ENCODE results near the gene POLD2.
"Not testable (repeated sequence)": the region's sequence is repeated elsewhere in the genome, so short reads cannot be mapped to it uniquely, and the experiment has no call there.

Gene POLD2

GRCh38 chr7:44123190-44124003 lies at the start of gene POLD2:
Gene POLD2 (minus strand): TSS chr7:44123548. CDS start chr7:44122053, 1,495 bp downstream.
- H3K27ac ChIP-seq: peak within 1 kb of the TSS; percentile 89 to 94
- no peak for TF ChIP-seq CTCF (IDR thresholded peaks at IDR 0.05)
- H3K4me3 ChIP-seq: peak within 1 kb of the TSS; percentile 92
- DNase-seq (ENCODE audit: low spot score): peak; percentile 98

DNA sequence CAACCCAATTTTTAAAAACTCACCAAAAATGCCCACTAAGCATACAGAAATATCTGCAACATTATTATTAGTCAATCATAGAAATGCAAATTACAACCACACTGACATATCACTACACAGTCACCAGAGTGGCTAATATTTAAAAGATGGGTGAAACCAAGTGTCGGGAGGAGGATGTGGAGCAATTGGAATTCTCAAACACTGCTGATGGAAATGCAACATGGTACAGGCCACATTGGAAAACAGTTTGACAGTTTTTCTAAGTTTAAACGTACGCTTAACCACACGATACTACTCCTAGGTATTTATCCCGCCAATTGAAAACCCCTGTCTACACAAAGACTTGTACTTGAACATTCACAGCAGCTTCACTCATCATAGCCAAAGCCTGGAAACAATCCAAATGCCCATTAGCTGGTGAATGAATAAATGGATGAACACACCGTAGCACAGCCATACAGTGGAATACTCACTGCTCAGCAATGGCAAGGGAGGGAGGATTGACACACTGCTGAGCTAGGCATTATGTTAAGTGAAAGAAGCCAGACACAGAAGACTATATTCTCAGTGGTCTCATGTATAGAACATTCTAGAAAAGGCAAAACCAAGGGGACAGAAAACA lies 49.6 kb upstream of the POLD2 start:
- DNase-seq (ENCODE audit: low spot score): peak; percentile 5
- Histone ChIP-seq H3K4me3 (no peak overlapping the region), H3K27ac (no peak overlapping the region)
- TF ChIP-seq CTCF (IDR thresholded peaks at IDR 0.05): no peak

- Histone ChIP-seq H3K4me3 (no peak overlapping the region), H3K27ac (no peak overlapping the region)
- DNase-seq (ENCODE audit: low spot score): peak; percentile 21
- TF ChIP-seq CTCF (IDR thresholded peaks at IDR 0.05): no peak
Observed at GRCh38 chr7:44172352-44172751, 49.0 kb upstream of the POLD2 start.

DNA sequence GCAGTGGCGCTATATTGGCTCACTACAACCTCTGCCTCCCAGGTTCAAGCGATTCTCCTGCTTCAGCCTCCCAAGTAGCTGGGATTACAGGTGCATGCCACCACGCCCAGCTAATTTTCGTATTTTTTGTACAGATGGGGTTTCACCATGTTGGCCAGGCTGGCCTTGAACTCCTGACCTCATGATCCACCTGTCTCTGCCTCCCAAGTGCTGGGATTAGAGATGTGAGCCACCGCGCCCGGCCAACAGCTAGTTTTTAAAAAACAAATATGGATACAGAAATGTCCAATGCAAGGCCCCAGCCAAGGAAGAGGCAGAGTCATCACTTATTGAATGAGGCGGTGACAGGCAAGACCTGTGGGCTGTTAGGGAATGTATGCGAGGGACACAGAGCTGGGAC lies 48.6 kb upstream of the POLD2 start:
- peak; percentile 2 for DNase-seq (ENCODE audit: low spot score)
- not testable (repeated sequence) for H3K27ac ChIP-seq, H3K4me3 ChIP-seq

GRCh38 chr7:44167920-44168319 lies 44.6 kb upstream of the POLD2 start:
- no peak for DNase-seq (ENCODE audit: low spot score)
- Histone ChIP-seq H3K4me3 (no peak overlapping the region), H3K27ac (no peak overlapping the region)
- no peak for TF ChIP-seq CTCF (IDR thresholded peaks at IDR 0.05)

- TF ChIP-seq CTCF (IDR thresholded peaks at IDR 0.05): no peak
- H3K27ac ChIP-seq: no peak overlapping the region
- peak; percentile 7 for DNase-seq (ENCODE audit: low spot score)
- no peak overlapping the region for H3K4me3 ChIP-seq
Observed at GRCh38 chr7:44163591-44163990, 40.2 kb upstream of the POLD2 start.

GRCh38 chr7:44162785-44163395 lies 39.5 kb upstream of the POLD2 start:
- TF ChIP-seq CTCF (IDR thresholded peaks at IDR 0.05): no peak
- no peak for DNase-seq (ENCODE audit: low spot score)
- H3K4me3 ChIP-seq: no peak overlapping the region
- H3K27ac ChIP-seq: no peak overlapping the region

Measured in coronary artery (tissue), 2 donors.